ENCODE results near the gene NDUFA8.

Gene NDUFA8

DNA sequence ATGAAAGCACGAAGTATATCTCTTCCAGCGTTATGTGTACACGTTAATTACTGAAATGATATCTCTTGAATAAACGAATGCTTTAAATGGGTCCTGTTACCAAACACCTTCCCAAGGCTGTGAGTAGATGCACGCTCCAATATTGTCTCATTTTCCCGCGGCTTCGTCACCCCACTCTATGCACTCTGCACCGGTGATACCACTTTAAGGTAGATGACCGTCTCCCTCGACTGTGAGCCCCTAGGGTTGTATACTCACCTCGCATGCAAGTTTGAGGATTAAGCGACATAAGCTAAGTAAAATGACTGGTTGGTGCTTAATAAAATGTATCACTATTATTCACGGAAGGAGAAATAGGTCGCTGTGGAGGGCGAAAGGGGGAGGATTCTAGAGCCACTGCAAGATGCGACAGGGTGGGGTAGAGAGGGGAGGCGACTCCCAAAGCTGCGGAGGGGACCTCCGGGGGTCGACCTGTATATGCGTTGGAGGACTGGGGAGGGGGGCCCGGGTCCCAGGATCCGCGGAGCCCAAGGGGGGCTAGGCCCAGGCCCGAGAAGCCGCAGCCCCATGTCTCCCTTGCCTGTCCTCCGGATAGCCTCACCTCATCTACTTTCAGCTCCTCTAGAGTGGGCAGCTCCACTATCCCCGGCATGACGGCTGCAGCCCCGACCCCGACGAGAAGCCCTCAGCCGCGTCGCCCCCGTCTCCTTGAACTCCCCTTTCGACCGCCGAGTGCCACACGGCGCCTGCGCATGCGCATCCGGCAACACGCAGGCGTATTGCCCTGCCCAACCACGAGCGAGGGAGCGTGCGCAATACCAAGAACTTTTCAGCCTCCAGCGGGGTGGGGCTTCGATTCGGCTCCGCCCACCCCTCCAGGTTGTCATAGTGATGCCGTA, at the start of gene NDUFA8, which contains the start of gene MORN5:
TSS of gene NDUFA8 (minus strand) at position 754 of the 899 bp plus-strand sequence. CDS start at position 652, 102 bp downstream.
TSS of gene MORN5 (plus strand) at position 883 of the 899 bp plus-strand sequence. CDS start 65 bp downstream, outside the sequence.
- Histone ChIP-seq H3K4me3 (ENCODE audit: severe bottlenecking) (peak within 1 kb of the TSS; percentile 92), H3K36me3 (ENCODE audit: low read depth) (peaks cover 27% of the 10 kb centered on the region), H3K9me3 (ENCODE audit: severe bottlenecking) (no peaks in the 10 kb centered on the region), H3K4me1 (ENCODE audit: insufficient read depth, poor library complexity, severe bottlenecking) (peaks cover 11% of the 10 kb centered on the region), H3K27me3 (ENCODE audit: insufficient read depth, poor library complexity, severe bottlenecking) (no peaks in the 10 kb centered on the region), H3K27ac (ENCODE audit: poor library complexity, severe bottlenecking) (peak within 1 kb of the TSS; percentile 13)
- TF ChIP-seq, protein P1, sequence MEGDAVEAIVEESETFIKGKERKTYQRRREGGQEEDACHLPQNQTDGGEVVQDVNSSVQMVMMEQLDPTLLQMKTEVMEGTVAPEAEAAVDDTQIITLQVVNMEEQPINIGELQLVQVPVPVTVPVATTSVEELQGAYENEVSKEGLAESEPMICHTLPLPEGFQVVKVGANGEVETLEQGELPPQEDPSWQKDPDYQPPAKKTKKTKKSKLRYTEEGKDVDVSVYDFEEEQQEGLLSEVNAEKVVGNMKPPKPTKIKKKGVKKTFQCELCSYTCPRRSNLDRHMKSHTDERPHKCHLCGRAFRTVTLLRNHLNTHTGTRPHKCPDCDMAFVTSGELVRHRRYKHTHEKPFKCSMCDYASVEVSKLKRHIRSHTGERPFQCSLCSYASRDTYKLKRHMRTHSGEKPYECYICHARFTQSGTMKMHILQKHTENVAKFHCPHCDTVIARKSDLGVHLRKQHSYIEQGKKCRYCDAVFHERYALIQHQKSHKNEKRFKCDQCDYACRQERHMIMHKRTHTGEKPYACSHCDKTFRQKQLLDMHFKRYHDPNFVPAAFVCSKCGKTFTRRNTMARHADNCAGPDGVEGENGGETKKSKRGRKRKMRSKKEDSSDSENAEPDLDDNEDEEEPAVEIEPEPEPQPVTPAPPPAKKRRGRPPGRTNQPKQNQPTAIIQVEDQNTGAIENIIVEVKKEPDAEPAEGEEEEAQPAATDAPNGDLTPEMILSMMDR (IDR thresholded peaks at IDR 0.05; ENCODE audit: poor library complexity, severe bottlenecking) = no peak
- peak; percentile 93 for ATAC-seq (ENCODE audit: low read depth)
- DNase-seq (ENCODE audit: low spot score) = peak; percentile 97

- DNase-seq (ENCODE audit: low spot score) = no peak
- TF ChIP-seq, protein P1 (IDR thresholded peaks at IDR 0.05; ENCODE audit: poor library complexity, severe bottlenecking) = no peak
- Histone ChIP-seq H3K36me3 (ENCODE audit: low read depth) (no peaks in the 10 kb centered on the region), H3K9me3 (ENCODE audit: severe bottlenecking) (no peaks in the 10 kb centered on the region), H3K4me1 (ENCODE audit: insufficient read depth, poor library complexity, severe bottlenecking) (no peaks in the 10 kb centered on the region), H3K4me3 (ENCODE audit: severe bottlenecking) (no peak overlapping the region), H3K27me3 (ENCODE audit: insufficient read depth, poor library complexity, severe bottlenecking) (no peaks in the 10 kb centered on the region), H3K27ac (ENCODE audit: poor library complexity, severe bottlenecking) (no peak overlapping the region)
- no peak for ATAC-seq (ENCODE audit: low read depth)
These were observed 47.5 kb upstream of the NDUFA8 start for GRCh38 chr9:122207096-122207495.

GRCh38 chr9:122206118-122207046, 46.8 kb upstream of the NDUFA8 start:
- DNase-seq (ENCODE audit: low spot score) = no peak
- TF ChIP-seq, protein P1 (IDR thresholded peaks at IDR 0.05; ENCODE audit: poor library complexity, severe bottlenecking) = no peak
- no peak overlapping the region for H3K4me3 ChIP-seq (ENCODE audit: severe bottlenecking)
- H3K27ac ChIP-seq (ENCODE audit: poor library complexity, severe bottlenecking) = no peak overlapping the region
- H3K9me3 ChIP-seq (ENCODE audit: severe bottlenecking) = no peaks in the 10 kb centered on the region
- no peaks in the 10 kb centered on the region for H3K4me1 ChIP-seq (ENCODE audit: insufficient read depth, poor library complexity, severe bottlenecking)
- peak; percentile 60 for ATAC-seq (ENCODE audit: low read depth)
- no peaks in the 10 kb centered on the region for H3K36me3 ChIP-seq (ENCODE audit: low read depth)
- no peaks in the 10 kb centered on the region for H3K27me3 ChIP-seq (ENCODE audit: insufficient read depth, poor library complexity, severe bottlenecking)

DNA sequence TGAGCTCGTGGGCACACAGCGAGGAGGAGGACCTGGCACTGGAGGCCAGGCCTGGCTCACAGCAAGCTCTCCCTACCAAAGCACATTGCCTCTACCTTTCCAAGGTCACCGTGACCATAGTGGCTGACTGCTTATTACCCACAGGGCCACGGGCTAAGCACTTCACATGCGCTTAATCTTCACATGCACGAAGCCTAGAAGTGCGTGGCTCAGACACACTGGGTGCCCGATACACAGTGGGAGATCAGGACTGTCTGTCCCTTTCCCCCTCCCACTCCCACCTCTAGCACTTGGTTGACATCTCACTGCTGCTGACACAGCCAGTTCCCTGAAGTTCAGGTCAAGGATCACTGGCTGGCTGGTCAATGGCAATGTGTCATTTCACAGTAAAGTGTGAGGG, 45.6 kb upstream of the NDUFA8 start:
- H3K9me3 ChIP-seq (ENCODE audit: severe bottlenecking) = no peaks in the 10 kb centered on the region
- no peak overlapping the region for H3K4me3 ChIP-seq (ENCODE audit: severe bottlenecking)
- DNase-seq (ENCODE audit: low spot score) (no peak), ATAC-seq (ENCODE audit: low read depth) (no peak)
- H3K27ac ChIP-seq (ENCODE audit: poor library complexity, severe bottlenecking) = no peak overlapping the region
- TF ChIP-seq, protein P1 (IDR thresholded peaks at IDR 0.05; ENCODE audit: poor library complexity, severe bottlenecking) = no peak
- no peaks in the 10 kb centered on the region for H3K36me3 ChIP-seq (ENCODE audit: low read depth)
- no peaks in the 10 kb centered on the region for H3K4me1 ChIP-seq (ENCODE audit: insufficient read depth, poor library complexity, severe bottlenecking)
- H3K27me3 ChIP-seq (ENCODE audit: insufficient read depth, poor library complexity, severe bottlenecking) = no peaks in the 10 kb centered on the region
